HG02798 (cell line): Measurements from ENCODE around the gene RRH.
A peak's percentile ranks its signal among the peaks of the same experiment; 100 is the strongest.
"Not testable (repeated sequence)": the region's sequence is repeated elsewhere in the genome, so short reads cannot be mapped to it uniquely, and the experiment has no call there.

Source experiments
- ATAC-seq: cut with Tn5 transposase; IDR thresholded peaks from one replicate; pipeline ENCODE4 v1.9.1; 2021; ENCODE audit warnings: mild to moderate bottlenecking; ENCODE audit not compliant: unreplicated experiment, poor library complexity

The RRH gene

GRCh38 chr4:109833756-109834155 is 6.0 kb downstream of the RRH start:
- no peak for ATAC-seq

DNA sequence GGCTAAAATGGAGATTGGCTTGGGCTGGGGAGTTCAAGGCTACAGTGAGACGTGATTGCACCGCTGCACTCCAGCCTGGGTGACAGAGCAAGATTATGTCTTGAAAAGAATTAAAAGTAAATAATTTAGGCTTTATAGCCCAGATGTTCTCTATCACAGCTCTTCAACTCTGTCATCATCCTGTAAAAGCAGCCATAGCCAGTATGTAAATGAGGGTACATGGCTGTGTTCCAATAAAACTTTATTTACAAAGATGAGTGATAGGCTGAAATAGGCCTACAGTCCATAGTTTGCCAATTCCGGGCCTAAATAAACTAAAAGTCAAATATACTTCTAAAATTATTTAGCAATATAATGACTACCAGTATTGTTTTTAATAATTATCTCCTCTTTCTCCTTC is 9.2 kb downstream of the RRH start:
- ATAC-seq = no peak

- no peak for ATAC-seq
Measured at GRCh38 chr4:109846395-109847098, 18.8 kb downstream of the RRH start.

- ATAC-seq = no peak
Measured at GRCh38 chr4:109847896-109848442, 20.2 kb downstream of the RRH start, which contains the start of gene LRIT3. Gene LRIT3, plus strand, starts transcription at chr4:109848107. Its CDS starts 95 bp downstream, at chr4:109848202.

GRCh38 chr4:109848501-109848900 is 20.7 kb downstream of the RRH start:
- no peak for ATAC-seq

- no peak for ATAC-seq
Measured at GRCh38 chr4:109850601-109851000, 22.8 kb downstream of the RRH start.

DNA sequence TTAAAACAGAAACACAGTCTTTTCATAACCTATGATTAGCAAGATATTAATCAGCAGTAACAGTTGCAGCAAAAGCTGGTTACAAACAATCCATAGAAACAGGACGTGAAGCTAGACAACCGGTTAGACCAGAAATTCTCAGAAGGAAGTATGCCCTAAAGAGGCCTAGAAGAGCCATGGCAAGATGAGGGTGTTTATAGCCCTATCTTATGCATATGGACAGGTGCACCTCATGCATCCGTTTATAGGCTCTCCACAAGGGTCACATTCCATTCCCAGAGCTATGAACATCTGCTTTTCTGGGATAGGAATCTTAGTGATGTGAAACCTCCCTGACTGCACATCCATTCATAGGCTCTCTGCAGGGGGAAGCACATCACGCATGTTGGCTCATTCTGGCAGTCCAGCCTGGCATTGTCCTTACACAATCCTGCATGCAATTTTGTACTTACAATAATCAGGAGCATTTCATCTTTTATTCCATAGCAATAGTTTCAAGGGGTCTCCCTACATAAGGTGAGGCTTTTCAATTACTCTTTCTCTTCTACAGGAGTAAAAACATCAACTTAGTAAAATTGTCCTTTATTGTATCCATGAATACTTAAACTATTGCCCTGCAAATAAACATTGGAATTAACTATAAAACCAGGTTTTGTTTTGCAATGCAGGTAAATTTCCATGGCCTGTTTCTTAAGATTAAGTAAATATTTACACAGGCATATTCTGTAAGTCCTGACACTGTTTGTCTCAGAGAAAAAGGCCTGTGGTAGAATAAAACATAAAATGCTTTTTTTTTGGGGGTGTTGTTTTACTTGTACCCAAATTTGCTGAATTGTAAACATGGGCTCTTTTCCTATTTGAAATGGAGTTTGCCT is 31.9 kb downstream of the RRH start:
- not testable (repeated sequence) for ATAC-seq

GRCh38 chr4:109861271-109861670 is 33.5 kb downstream of the RRH start:
- no peak for ATAC-seq

- ATAC-seq = no peak
Measured at GRCh38 chr4:109861916-109862511, 34.2 kb downstream of the RRH start.

GRCh38 chr4:109864134-109864533 is 36.4 kb downstream of the RRH start:
- ATAC-seq = no peak

DNA sequence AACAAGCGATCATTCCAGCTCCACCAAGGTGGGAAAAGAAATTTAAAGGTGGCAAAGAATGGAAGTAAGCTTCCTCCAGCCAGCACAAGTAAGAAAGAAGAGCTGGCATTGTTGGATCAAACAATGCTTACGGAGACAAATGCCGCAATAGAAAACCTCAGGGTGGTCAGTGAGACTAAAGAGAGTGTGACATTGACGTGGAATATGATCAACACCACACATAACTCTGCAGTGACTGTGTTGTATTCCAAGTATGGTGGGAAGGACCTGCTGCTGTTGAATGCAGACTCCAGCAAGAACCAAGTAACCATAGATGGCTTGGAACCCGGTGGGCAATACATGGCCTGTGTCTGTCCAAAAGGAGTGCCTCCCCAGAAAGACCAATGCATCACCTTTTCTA is 42.3 kb downstream of the RRH start:
- no peak for ATAC-seq

- ATAC-seq = no peak
Measured at GRCh38 chr4:109872065-109872464, 44.3 kb downstream of the RRH start.

DNA sequence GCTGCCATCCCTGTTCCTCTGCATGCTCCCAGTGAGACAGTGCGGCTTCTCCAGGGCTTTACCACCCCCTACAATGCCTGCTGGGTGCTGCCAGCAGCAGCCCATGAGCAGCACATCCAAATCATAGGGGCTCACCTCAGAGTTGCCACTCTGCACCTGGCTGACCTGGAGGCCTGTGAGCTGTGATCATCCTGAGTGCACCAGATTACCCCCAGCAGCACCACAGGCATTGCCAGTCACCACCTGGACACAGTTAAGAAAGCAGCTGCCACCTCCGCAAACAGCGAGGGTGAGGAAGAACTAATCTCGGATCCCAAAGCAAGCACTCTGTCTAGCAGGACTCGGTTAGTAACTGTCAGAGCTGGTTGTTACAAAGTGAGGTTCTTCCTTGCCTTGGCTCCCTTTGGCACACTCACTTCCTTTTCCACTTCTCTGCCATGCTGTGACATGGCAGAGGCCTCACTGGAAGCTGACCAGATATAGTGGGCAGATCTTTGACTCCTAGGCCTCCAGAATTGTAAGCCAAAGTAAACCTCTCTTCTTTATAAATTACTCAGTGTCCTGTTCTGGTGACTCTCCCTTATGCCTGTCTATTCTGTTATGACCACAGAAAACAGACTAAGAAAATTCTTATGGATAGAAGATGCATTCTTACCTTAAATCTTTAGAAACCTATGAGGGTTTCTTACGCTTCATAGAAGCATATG is 45.3 kb downstream of the RRH start:
- no peak for ATAC-seq

GRCh38 chr4:109873791-109874514 is 46.2 kb downstream of the RRH start:
- no peak for ATAC-seq

DNA sequence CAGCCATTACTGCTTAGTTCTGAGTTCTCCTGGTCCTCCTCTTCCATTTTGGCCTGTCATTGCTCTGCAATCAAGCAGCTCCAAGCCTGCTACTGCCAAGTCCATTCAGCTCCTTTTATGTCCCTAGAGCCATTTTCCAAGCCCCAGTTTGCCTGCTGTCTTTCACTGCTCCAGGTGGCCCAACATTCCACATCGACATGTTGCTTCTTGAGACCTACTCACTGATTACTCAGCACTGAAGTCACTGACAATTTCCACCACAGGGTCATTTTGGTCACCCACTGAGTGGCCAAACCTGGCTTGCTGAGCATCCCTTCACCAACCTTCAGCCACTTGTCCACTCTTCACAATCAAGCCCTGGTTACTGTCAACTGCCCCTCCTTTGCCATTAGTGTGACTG is 47.3 kb downstream of the RRH start:
- ATAC-seq = no peak

GRCh38 chr4:109875553-109875952 is 47.8 kb downstream of the RRH start:
- ATAC-seq = not testable (repeated sequence)

DNA sequence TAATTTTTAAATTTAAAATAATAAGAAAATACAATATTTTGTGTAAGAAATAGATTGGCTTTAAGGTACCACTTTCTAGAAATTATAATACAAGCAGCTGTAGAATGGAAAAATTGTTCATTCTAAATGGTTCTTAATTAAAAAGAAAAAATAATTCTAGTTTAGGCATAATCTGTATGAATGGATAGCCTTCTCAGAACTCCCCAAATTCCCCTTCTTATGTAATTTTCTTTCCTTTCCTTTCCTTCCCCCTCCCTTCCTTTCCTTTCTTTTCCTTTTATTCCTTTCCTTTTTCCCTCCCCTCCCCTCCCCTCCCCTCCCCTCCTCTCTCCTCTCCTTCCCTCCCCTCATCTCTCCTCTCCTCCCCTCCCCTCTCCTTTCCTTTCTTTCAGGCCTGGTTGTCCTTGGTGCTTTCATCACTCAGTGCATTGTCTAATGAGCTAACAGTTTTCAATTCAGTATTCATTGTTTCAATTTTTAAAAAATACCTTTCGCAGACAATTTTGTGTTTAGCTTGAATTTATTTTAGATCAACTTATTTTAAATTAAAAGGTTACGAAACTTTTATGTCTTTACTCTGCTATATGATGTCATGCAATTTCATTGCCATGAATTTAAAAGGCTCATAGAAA is 49.0 kb downstream of the RRH start:
- ATAC-seq = no peak

- ATAC-seq = peak; percentile 87
Measured at GRCh38 chr4:109877400-109877799, 49.6 kb downstream of the RRH start.

GRCh38 chr4:109878355-109878754 is 50.6 kb downstream of the RRH start:
- ATAC-seq = no peak
